GM12892 (cell line): ENCODE data around the gene KCNMA1.
A peak's percentile ranks its signal among the peaks of the same experiment; 100 is the strongest.

Source experiments
- DNase-seq: peaks from one replicate; pipeline ENCODE4 v3.0.0; 2011; ENCODE audit not compliant: insufficient read length
- FAIRE-seq: peaks from 2 replicates; lab custom pipeline; 2011; peaks lifted over from hg19 to GRCh38; lab: Jason Lieb, UNC
- POLR2A ChIP-seq: IDR thresholded peaks from 2 replicates; pipeline ENCODE4 v1.6.1; 2011; ENCODE audit warnings: low read depth, low read length, control low read depth
- POLR2AphosphoS5 ChIP-seq: IDR thresholded peaks from 2 replicates; pipeline ENCODE4 v1.6.1; 2011; ENCODE audit warnings: low read depth, low read length, control low read depth
- TAF1 ChIP-seq: IDR thresholded peaks from 2 replicates; pipeline ENCODE4 v1.6.1; 2011; ENCODE audit warnings: low read depth, mild to moderate bottlenecking, control low read depth, low read length, borderline replicate concordance

Gene KCNMA1

DNA sequence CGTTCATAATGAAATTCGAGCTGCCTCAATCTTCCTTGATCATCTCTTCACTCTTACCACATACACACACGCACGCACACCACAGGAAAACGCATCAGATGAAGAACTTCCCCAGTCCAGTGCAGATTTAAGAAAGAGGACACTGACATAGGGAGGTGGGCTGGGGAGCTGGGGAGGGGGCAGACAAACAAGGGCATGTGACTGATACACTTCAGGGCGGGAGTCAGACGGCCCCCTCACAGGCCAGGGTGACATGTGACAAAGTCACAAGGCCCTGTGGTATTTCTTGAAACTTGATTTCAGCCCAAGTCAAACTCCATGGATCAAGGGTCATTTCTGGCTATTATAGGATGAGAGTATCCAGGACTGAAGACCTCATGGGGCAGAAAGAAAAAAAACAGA lies 82.6 kb downstream of the KCNMA1 start:
- TF ChIP-seq POLR2A (no peak), TAF1 (no peak), POLR2AphosphoS5 (no peak)
- DNase-seq: no peak
- FAIRE-seq: no peak

DNA sequence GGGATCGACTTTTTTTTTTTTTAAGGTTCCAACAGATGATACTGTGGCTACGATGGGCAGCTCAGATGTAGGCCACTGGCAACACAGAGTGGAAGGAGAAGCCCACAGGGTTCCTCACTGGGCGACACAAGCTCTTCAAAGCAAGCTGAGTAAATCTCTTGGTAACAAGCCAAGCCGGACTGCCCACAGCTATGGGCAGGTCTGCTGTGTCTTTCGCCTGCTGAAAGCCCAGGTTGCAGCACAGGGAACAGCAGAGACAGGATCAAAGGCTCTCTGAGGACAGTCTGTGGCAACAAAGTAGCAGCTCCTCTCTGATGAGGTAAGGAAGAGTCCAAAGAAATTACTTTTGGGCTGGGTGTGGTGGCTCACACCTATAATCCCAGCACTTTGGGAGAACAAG lies 83.6 kb downstream of the KCNMA1 start:
- no peak for DNase-seq
- no peak for FAIRE-seq
- no peak for TF ChIP-seq TAF1
- no peak for TF ChIP-seq POLR2A
- TF ChIP-seq POLR2AphosphoS5: no peak

DNA sequence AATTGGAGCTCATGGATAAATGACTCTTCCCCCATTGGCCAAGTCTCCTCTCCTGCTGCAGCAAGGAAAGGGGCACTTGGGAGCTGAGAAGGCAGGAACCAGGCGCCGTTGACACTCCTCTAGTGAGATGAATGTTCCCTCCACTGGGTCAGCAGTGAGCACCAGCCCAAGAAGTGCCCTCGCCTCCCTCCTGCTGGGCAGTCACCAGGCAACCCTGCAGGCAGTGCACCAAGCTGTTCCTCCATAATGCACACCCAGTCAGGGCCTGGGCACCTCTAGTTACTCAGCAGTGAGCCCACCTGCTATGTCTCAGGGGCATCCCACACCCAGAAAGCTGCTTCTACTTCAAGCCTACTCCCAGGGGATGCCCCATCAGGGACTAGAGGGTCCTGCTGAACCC lies 84.3 kb downstream of the KCNMA1 start:
- no peak for FAIRE-seq

DNA sequence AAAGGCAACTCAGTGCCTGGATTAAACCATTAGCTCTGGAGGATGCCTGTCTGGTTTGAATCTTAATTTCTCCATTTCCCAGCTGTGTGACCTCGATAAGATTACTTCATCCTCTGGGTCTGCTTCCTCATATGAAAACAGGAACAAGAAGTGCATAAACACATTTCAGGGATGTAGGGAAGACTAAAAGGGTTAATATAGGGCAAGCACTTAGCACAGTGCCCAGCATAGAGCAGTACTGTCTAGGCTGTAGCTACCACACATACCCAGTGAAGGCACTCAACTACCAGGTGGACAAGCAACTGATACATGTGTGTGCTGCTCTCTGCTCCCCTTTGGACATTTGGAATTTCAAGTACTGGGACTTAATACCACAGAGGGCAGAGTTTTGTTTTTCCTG lies 85.4 kb downstream of the KCNMA1 start:
- FAIRE-seq: no peak
- no peak for DNase-seq
- no peak for TF ChIP-seq TAF1
- TF ChIP-seq POLR2A: no peak
- TF ChIP-seq POLR2AphosphoS5: no peak

More for the DNA sequence above, 84.3 kb downstream of the KCNMA1 start:
- no peak for DNase-seq
- TF ChIP-seq POLR2A: no peak
- no peak for TF ChIP-seq TAF1
- TF ChIP-seq POLR2AphosphoS5: no peak

DNA sequence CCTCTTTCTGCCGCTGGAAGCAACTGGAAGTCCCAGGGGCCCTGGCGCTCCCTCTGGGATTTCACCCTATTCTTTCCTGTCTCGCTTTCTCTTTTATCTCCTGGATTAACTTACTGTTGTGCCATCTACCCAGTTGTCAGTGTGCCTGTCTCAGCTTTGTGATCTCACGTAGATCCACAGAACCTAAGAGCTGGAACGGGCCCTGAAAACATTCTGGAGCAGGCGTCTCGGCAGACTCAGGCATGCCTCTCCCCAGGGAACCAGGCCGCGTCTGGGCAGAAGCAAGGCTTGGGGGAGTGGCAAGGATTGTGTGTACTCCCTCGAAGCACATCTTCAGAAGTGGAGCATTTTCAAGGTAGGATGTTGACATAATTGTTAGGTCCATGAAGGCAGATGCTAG lies 87.2 kb downstream of the KCNMA1 start:
- DNase-seq: no peak
- no peak for TF ChIP-seq TAF1
- no peak for TF ChIP-seq POLR2A
- TF ChIP-seq POLR2AphosphoS5: no peak
- FAIRE-seq: no peak

DNA sequence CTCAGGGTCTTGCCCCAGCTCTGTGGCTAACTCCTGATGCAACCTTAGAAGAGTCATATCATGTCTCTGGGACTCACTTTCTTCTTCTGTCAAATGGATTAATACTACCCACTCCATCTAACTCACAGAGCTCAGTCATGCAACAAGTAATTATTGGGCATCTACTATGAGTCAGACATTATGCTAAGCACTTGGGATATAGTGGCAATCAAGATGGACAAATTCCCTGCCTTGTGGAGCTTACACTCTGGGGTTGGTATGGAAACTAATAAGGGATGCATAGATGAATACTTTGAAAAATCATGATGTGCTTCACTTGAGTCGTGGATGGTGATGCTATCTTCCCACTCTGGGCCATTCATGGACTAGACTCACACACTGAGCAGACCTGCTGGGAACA lies 88.9 kb downstream of the KCNMA1 start:
- no peak for TF ChIP-seq POLR2A
- TF ChIP-seq POLR2AphosphoS5: no peak
- TF ChIP-seq TAF1: no peak
- DNase-seq: no peak
- FAIRE-seq: peak; percentile 40

DNA sequence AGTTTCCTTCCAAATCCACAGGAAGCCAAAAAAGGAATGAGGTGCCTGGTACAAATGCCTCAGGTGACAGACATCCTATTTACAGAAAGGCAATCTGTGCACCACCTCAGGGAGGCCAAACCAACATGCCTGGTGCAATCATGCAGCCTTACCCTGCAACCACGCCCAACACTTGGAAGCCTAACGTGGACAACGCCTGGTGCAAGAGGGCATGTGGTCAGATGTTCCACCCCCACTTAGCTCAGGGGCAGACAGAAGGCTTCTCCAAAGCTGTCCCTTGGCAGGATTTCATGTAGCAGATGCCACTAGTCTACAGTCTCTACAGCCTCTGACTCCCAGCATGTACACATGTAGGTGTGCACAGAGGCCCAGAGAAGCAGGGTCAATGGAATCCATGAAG lies 89.5 kb downstream of the KCNMA1 start:
- TF ChIP-seq POLR2AphosphoS5: no peak
- TF ChIP-seq TAF1: no peak
- no peak for TF ChIP-seq POLR2A
- no peak for FAIRE-seq
- no peak for DNase-seq

DNA sequence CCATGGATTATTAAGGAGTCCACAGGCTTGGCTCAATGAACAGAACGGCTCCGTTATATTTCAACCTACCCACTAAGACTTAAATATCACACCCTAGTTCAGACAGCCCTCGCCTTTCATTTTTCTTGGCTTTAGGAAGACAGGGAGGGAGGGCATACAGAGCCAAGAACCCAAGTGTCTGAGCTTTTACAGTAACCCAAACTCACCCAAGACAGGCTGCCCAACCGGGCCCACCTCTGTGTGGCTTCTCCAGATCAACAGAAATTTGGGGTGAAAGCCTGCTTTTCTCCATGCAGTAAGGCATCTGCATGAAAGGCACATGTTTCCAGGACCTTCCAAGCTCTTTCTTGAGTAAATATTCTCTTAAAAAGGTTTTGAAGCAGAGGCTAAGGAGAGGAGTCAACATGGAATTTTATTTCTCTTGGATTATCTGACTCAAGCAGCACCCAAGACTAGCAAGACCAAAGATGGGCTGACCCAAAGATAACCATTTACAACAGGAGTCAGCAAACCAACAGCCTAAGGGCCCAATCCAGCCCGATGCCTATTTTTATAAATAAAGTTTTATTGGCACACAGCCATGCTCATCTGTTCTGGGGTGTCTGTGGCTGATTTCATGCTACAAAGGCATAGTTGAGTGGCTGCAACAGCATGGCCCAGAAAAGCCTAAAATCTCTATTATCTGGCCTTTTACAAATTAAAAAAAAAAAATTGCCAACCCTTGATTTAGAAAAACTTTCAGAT lies 90.1 kb downstream of the KCNMA1 start:
- FAIRE-seq: no peak
- TF ChIP-seq POLR2A: no peak
- TF ChIP-seq TAF1: no peak
- TF ChIP-seq POLR2AphosphoS5: no peak

DNA sequence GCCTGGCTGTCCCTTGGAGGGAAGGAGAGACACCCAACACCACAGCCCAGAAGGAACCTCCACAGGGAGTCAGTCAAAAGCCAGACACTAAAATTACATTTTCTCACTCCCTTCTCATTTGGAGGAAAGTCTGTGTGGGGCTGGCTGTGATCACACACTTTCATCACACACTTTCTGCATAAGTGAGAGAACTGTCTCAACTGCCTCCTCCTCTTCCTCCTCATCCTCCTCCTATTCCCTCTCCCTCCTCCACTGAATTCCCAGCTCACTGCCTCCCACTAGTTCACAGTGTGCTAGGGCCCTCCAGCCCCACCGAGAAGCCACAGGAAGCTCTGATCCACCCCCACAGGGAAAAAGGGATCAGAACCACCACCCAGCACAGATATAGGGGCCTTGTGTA lies 91.6 kb downstream of the KCNMA1 start:
- TF ChIP-seq POLR2A (no peak), TAF1 (no peak), POLR2AphosphoS5 (no peak)
- no peak for DNase-seq
- FAIRE-seq: no peak

More for the DNA sequence above, 90.1 kb downstream of the KCNMA1 start:
- no peak for DNase-seq

DNA sequence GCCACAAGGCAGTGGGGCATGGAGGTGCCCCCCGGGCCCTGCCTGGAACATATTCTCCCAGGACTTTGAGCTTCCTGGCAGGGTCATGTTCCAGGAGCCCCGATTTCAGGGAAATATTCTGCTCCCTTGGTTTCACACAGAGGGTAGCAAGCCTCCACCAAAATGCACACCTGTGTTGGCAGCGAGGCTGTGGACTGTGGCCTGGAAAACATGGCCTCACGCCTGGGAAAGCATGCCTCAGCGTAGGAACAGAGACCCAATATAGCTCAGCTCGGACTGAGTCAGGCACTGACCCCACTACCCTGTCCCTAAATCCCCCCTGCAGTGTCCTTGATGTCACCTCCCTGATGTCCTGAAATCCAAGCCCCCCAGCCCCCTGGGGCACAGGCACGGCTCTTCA lies 92.0 kb downstream of the KCNMA1 start:
- FAIRE-seq: no peak
- no peak for TF ChIP-seq POLR2A
- TF ChIP-seq TAF1: no peak
- TF ChIP-seq POLR2AphosphoS5: no peak
- no peak for DNase-seq

DNA sequence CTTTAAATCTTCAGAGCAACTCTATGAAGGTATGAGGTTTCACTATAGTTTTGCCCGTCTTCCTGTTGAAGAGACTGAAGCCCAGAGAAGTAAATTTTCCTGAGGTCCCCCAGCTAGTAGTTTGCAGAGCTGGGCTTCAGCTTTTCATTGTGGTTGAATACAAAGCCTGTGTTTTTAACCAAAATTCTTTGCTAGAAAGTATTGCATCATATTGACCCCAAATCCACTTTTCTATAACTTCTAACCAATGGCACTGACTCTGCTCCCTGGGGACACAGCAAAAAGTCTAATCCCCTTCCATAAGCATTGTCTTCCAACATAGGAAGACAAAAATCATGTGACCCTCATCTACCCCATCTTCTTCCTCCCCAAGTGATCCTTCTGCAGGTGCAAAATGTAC lies 93.0 kb downstream of the KCNMA1 start:
- no peak for DNase-seq
- no peak for FAIRE-seq
- no peak for TF ChIP-seq TAF1
- no peak for TF ChIP-seq POLR2A
- TF ChIP-seq POLR2AphosphoS5: no peak

DNA sequence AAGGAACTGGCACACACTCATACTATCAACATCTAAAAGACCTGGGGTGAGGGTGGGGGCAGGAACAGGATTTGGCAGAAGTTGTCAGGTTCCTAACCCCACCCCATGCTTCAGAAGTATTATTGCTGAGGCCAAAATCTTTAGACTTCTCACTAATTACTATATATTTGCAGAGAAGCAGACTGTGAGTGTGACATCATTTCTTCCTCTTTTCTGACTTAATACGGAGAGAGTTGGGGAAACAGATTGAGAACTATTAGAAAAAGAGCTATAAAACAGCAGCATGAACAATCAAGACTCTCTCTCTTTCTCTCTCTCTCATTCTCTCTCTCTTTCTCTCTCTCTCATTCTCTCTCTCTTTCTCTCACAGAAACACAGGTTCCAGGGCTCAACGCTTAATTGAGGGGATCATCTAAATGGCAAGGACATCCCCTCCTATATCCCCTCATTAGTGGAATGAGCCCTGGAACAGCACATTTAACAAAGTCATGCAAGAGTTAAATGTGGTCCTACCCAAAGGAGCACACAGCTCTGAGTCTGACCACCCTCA lies 94.8 kb downstream of the KCNMA1 start:
- TF ChIP-seq POLR2A: no peak
- no peak for TF ChIP-seq TAF1
- TF ChIP-seq POLR2AphosphoS5: no peak
- DNase-seq (no peak), FAIRE-seq (no peak)
